WI38 (cell line): Measurements from ENCODE around the gene CCNY.

Experiments
- H3K4me3 ChIP-seq: 2 replicates; pipeline ENCODE4 v1.5.1; 2011; ENCODE audit warnings: low read depth, mild to moderate bottlenecking, control low read depth, low read length
- CTCF ChIP-seq: IDR thresholded peaks from 2 replicates; pipeline ENCODE4 v1.5.1; 2012; ENCODE audit warnings: low read depth, mild to moderate bottlenecking, control low read depth, low read length

The CCNY gene

GRCh38 chr10:35335133-35336083, 901 bp upstream of the CCNY start:
- TF ChIP-seq CTCF = no peak
- H3K4me3 ChIP-seq = peak overlapping the region; percentile 87

- no peak for TF ChIP-seq CTCF
- peak overlapping the region; percentile 85 for H3K4me3 ChIP-seq
These were observed 863 bp downstream of the CCNY start for GRCh38 chr10:35336921-35337823.

- no peak for TF ChIP-seq CTCF
- H3K4me3 ChIP-seq = no peak overlapping the region
These were observed 3.6 kb downstream of the CCNY start for GRCh38 chr10:35339942-35340341.

GRCh38 chr10:35340975-35341374, 4.7 kb downstream of the CCNY start:
- H3K4me3 ChIP-seq = no peak overlapping the region
- TF ChIP-seq CTCF = no peak

- no peak for TF ChIP-seq CTCF
- H3K4me3 ChIP-seq = no peak overlapping the region
These were observed 5.2 kb downstream of the CCNY start for GRCh38 chr10:35341521-35341920.

- no peak for TF ChIP-seq CTCF
These were observed 6.0 kb downstream of the CCNY start for GRCh38 chr10:35342183-35342753.

GRCh38 chr10:35343739-35344138, 7.4 kb downstream of the CCNY start:
- TF ChIP-seq CTCF = no peak

More at GRCh38 chr10:35342183-35342753, 6.0 kb downstream of the CCNY start:
- H3K4me3 ChIP-seq = no peak overlapping the region

More at GRCh38 chr10:35343739-35344138, 7.4 kb downstream of the CCNY start:
- H3K4me3 ChIP-seq = no peak overlapping the region
